Left renal cortex interstitium (tissue), 4 donors: Measurements from ENCODE around the gene KRTAP9-1. TPM values are rescaled to one million over a fixed set of nuclear protein-coding genes. Genes with fewer than 3 reads are reported as not detected.

Experiments
- polyA plus RNA-seq, 4 donors: library from polyadenylated mRNA; unstranded; fragments of 120-200 nt; gene quantifications; one replicate each; pipeline ENCODE4 v1.2.1, GENCODE V29; 2013; ENCODE audit not compliant: insufficient read length in 4 of 4

The KRTAP9-1 gene
- polyA plus RNA-seq, 4 donors = not detected

Other genes starting within 250 kb of the KRTAP9-1 start
- gene KRT39, start 222.9 kb upstream of the KRTAP9-1 start, polyA plus RNA-seq = under 1 TPM in 1 of 4 donors, not detected in 3; 0.09 TPM
- gene KRT40, start 205.6 kb upstream of the KRTAP9-1 start, polyA plus RNA-seq = under 1 TPM in 1 of 4 donors, not detected in 3; 0.08 TPM
- not detected for gene KRTAP3-3, start 195.7 kb upstream of the KRTAP9-1 start, polyA plus RNA-seq
- not detected for gene KRTAP3-2, start 190.0 kb upstream of the KRTAP9-1 start, polyA plus RNA-seq
- not detected for gene KRTAP3-1, start 180.8 kb upstream of the KRTAP9-1 start, polyA plus RNA-seq
- gene KRTAP1-5, start 162.7 kb upstream of the KRTAP9-1 start, polyA plus RNA-seq = not detected
- gene KRTAP1-4, start 159.7 kb upstream of the KRTAP9-1 start, polyA plus RNA-seq = not detected
- not detected for gene KRTAP1-3, start 155.0 kb upstream of the KRTAP9-1 start, polyA plus RNA-seq
- gene KRTAP1-1, start 148.4 kb upstream of the KRTAP9-1 start, polyA plus RNA-seq = not detected
- not detected for gene KRTAP2-1, start 142.6 kb upstream of the KRTAP9-1 start, polyA plus RNA-seq
- gene KRTAP2-2, start 134.7 kb upstream of the KRTAP9-1 start, polyA plus RNA-seq = not detected
- not detected for gene KRTAP2-3, start 129.8 kb upstream of the KRTAP9-1 start, polyA plus RNA-seq
- not detected for gene KRTAP2-4, start 124.0 kb upstream of the KRTAP9-1 start, polyA plus RNA-seq
- gene KRTAP4-7, start 105.7 kb upstream of the KRTAP9-1 start, polyA plus RNA-seq = not detected
- not detected for gene KRTAP4-8, start 91.7 kb upstream of the KRTAP9-1 start, polyA plus RNA-seq
- gene KRTAP4-16, start 87.7 kb upstream of the KRTAP9-1 start, polyA plus RNA-seq = not detected
- not detected for gene KRTAP4-9, start 84.5 kb upstream of the KRTAP9-1 start, polyA plus RNA-seq
- not detected for gene KRTAP4-11, start 71.5 kb upstream of the KRTAP9-1 start, polyA plus RNA-seq
- not detected for gene KRTAP4-12, start 65.7 kb upstream of the KRTAP9-1 start, polyA plus RNA-seq
- gene KRTAP4-6, start 49.3 kb upstream of the KRTAP9-1 start, polyA plus RNA-seq = not detected
- not detected for gene KRTAP4-5, start 40.1 kb upstream of the KRTAP9-1 start, polyA plus RNA-seq
- gene KRTAP4-4, start 29.1 kb upstream of the KRTAP9-1 start, polyA plus RNA-seq = not detected
- gene KRTAP4-3, start 21.7 kb upstream of the KRTAP9-1 start, polyA plus RNA-seq = not detected
- not detected for gene KRTAP4-2, start 11.7 kb upstream of the KRTAP9-1 start, polyA plus RNA-seq
- gene KRTAP4-1, start 5.0 kb upstream of the KRTAP9-1 start, polyA plus RNA-seq = not detected
- gene KRTAP9-2, start 36.8 kb downstream of the KRTAP9-1 start, polyA plus RNA-seq = not detected
- gene KRTAP9-3, start 42.6 kb downstream of the KRTAP9-1 start, polyA plus RNA-seq = not detected
- gene KRTAP9-8, start 48.1 kb downstream of the KRTAP9-1 start, polyA plus RNA-seq = not detected
- not detected for gene KRTAP9-4, start 59.8 kb downstream of the KRTAP9-1 start, polyA plus RNA-seq
- gene KRTAP9-9, start 65.5 kb downstream of the KRTAP9-1 start, polyA plus RNA-seq = not detected
- gene KRTAP9-6, start 75.5 kb downstream of the KRTAP9-1 start, polyA plus RNA-seq = under 1 TPM in 3 of 4 donors, not detected in 1; 0.09 to 0.14 (median 0.10) TPM
- gene KRTAP9-7, start 85.8 kb downstream of the KRTAP9-1 start, polyA plus RNA-seq = not detected
- gene KRTAP29-1, start 113.0 kb downstream of the KRTAP9-1 start, polyA plus RNA-seq = not detected
- not detected for gene KRTAP16-1, start 119.4 kb downstream of the KRTAP9-1 start, polyA plus RNA-seq
- not detected for gene KRTAP17-1, start 125.8 kb downstream of the KRTAP9-1 start, polyA plus RNA-seq
- not detected for gene KRT33A, start 160.9 kb downstream of the KRTAP9-1 start, polyA plus RNA-seq
- not detected for gene KRT33B, start 179.9 kb downstream of the KRTAP9-1 start, polyA plus RNA-seq
- gene KRT34, start 192.4 kb downstream of the KRTAP9-1 start, polyA plus RNA-seq = not detected
- not detected for gene KRT31, start 207.7 kb downstream of the KRTAP9-1 start, polyA plus RNA-seq
- not detected for gene KRT37, start 234.7 kb downstream of the KRTAP9-1 start, polyA plus RNA-seq